GM18870 (cell line): ENCODE results near the gene IP6K1.
A peak's percentile ranks its signal among the peaks of the same experiment; 100 is the strongest.
"Not testable (repeated sequence)": the region's sequence is repeated elsewhere in the genome, so short reads cannot be mapped to it uniquely, and the experiment has no call there.

Source experiments
- ATAC-seq: cut with Tn5 transposase; IDR thresholded peaks from one replicate; pipeline ENCODE4 v1.9.1; 2021; ENCODE audit warnings: moderate library complexity; ENCODE audit not compliant: unreplicated experiment

IP6K1 gene

DNA sequence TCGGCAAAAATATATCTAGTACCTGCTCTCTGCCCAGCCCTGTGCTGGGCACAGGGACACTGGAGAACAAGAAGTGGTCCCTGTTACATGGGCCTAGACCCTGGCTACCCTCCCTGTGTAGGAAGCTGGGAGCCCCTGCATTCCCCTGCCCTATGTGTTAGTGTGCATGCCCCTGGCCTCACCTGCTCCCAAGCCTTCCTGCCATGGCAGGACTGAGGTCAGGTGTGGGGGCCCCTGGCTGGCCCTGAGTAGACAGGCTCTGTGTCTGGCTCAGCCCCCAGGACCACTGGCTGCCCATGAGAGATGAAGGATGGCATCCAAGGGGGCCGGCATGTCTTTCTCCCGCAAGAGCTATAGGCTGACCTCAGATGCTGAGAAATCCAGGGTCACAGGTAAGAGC lies 95.5 kb downstream of the IP6K1 start:
- not testable (repeated sequence) for ATAC-seq

DNA sequence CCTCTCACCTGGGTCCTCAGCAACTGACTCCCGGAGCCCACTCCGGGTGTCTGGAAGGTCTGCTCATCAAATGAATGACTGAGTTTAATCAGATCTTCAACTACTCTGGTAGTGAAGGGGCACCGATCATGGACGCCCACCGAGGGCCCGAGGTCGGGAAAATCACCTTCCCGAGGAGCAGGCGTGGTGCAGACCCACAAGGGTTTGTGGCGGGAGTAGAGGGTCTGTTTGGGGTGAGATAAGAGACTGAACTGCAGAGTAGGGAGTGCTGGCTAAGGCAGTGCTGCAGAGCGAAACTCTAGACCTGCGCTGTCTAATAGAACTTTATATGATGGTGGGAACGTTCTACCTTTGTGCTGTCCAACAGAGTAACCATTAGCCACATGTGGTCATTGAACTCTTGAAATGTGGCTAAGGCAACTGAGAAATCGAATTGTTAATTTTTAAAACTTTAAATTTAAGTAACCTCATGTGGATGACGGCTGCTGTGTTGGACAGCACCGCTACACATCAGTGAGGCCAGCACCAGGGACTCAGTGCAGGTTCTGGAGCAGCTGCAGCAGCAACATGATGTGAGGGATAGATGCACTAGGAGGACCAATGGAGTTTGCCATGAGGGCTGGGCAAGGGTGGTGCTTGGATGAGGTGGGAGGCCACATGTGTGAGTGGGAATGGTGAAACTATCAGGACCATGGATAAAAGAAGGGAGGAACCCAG lies 96.3 kb downstream of the IP6K1 start:
- ATAC-seq: not testable (repeated sequence)

- no peak for ATAC-seq
These were observed 97.1 kb downstream of the IP6K1 start, which contains the start of the genes MST1 and RNF123 for GRCh38 chr3:49689046-49689907. Gene MST1, minus strand, starts transcription at chr3:49689474. Its CDS starts 783 bp downstream, at chr3:49688691. Gene RNF123, plus strand, starts transcription at chr3:49689557. Its CDS starts 1,609 bp downstream, at chr3:49691166.

- not testable (repeated sequence) for ATAC-seq
These were observed 97.8 kb downstream of the IP6K1 start for GRCh38 chr3:49688338-49689045.

DNA sequence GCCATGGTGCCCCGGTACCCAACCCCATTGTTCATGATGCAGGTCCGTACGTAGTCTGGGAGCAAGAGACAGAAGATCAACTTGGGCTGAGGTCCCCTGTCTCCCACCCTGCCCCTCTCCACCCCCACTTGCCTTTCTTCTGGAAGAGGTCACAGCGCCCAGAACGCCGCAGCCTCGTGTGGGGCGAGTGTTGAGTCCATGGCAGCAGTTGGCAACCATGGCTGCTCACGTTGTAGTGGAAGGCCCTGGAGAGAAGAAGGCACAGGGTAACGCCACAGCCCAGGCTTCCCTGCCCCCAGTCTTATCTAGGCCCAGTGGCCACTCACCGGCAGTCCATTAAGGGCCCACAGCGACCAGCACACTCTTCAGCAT lies 98.9 kb downstream of the IP6K1 start:
- ATAC-seq: not testable (repeated sequence)

GRCh38 chr3:49686769-49687423 lies 99.4 kb downstream of the IP6K1 start:
- not testable (repeated sequence) for ATAC-seq

DNA sequence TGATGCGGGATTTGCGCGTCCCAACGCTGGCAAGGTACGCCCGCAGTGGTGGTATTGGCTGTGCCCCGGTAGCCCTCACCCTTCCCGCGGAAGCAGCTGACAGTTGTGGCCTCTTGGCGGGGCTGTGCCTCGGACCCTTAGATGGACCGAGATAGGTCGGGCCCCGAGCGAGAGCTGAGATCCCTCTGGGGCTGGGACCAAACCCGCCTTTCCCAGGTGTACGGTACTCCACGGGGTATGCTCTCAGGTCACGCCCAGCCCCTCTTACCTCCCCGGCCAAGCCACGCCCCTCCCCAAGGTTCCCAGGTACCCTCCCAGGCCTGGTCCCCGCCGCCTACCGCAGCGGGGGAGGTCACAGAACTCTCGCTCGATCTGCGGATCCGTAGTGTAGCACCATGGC lies 100.0 kb downstream of the IP6K1 start:
- not testable (repeated sequence) for ATAC-seq

DNA sequence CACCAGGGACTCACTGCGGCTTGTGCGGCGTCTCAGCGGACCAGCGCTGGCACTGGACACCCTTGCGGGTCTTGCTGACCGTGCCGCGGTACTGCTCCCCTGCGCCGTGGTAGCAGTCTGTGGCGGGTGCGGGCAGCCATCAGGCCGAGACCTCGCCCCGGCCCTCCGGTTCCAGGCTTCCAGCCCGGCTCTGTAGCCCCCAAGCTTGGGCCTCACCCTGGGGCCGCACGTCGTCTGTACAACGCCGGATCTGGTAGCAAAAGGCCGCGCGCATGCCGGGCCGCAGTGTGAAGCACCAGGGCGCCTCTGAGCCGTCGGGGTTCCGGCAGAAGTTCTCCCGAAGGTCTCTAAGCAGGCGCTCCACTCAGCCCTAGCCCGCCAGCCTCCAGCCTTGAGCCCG lies 100.5 kb downstream of the IP6K1 start:
- ATAC-seq: not testable (repeated sequence)

DNA sequence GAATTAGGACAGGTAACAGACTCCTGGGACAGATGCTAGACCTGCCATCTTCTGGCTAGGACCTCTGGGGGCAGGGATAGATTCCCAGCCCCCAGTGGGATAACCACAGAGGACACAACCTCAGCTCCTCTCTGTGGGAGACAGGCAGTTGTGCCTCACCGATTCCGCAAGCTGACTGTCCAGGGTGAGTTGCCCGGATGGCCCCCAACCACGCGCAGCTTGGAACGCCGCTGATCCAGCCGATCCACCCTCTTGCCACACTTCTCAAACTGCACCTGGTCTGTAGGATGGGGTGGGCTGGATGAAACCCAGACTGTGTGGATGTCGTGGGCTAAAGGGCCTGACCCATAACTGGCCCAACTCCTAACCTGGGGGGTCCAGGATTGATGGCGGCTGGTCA lies 101.2 kb downstream of the IP6K1 start:
- not testable (repeated sequence) for ATAC-seq

- ATAC-seq: not testable (repeated sequence)
These were observed 101.9 kb downstream of the IP6K1 start for GRCh38 chr3:49684453-49684852.

GRCh38 chr3:49683162-49683561 lies 103.2 kb downstream of the IP6K1 start:
- ATAC-seq: no peak

GRCh38 chr3:49681543-49681942 lies 104.8 kb downstream of the IP6K1 start:
- no peak for ATAC-seq

GRCh38 chr3:49681232-49681522 lies 105.2 kb downstream of the IP6K1 start:
- ATAC-seq: no peak

GRCh38 chr3:49680493-49681231 lies 105.7 kb downstream of the IP6K1 start:
- ATAC-seq: no peak

DNA sequence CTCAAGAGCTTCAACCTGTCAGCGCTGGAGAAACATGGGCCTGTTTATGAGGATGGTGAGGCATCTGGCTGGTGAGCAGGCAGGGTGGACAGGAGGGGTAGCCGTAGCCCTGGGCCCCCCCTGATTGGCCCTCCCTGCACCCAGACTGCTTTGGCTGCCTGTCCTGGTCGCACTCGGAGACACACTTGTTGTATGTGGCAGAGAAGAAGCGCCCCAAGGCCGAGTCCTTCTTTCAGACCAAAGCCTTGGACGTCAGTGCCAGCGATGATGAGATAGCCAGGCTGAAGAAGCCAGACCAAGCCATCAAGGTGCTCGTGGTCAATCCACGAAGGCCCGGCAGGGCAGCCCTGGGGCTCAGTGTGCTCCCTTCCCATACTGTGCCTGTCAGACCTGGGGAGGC lies 110.4 kb downstream of the IP6K1 start:
- ATAC-seq: no peak

GRCh38 chr3:49674497-49674983 lies 111.8 kb downstream of the IP6K1 start:
- peak; percentile 25 for ATAC-seq
